Mucosa of descending colon (tissue), 3 donors: ENCODE measurements around the gene KIF3C. TPM values are rescaled to one million over a fixed set of nuclear protein-coding genes. Genes with fewer than 3 reads are reported as not detected.

Experiments
- ATAC-seq: fragments of 200-7000 bp; cut with Tn5 transposase; one replicate; pipeline ENCODE4 v1.9.1; 2020; ENCODE audit warnings: mild to moderate bottlenecking, moderate library complexity
- DNase-seq, 3 donors: peaks; one replicate each; pipeline ENCODE4 v3.0.0-alpha.2; 2020
- H3K36me3 ChIP-seq: fragments of 200-600 bp; one replicate; pipeline ENCODE4 v1.8.0; 2021; ENCODE audit warnings: low read depth, mild to moderate bottlenecking
- H3K4me1 ChIP-seq: fragments of 200-600 bp; one replicate; pipeline ENCODE4 v1.8.0; 2021; ENCODE audit warnings: low read depth, mild to moderate bottlenecking
- H3K4me3 ChIP-seq: fragments of 200-600 bp; one replicate; pipeline ENCODE4 v1.8.0; 2021; ENCODE audit warnings: mild to moderate bottlenecking
- H3K9me3 ChIP-seq: fragments of 200-600 bp; one replicate; pipeline ENCODE4 v1.8.0; 2021; ENCODE audit warnings: mild to moderate bottlenecking
- intact Hi-C, 2 donors: fragments of 100-400 bp; cut with DNase I in 1 of 2; cut with micrococcal nuclease in 1 of 2; formaldehyde crosslinking; loops; one replicate each; pipeline versions ENCODE4 v1.11.0 to v1.11.1; 2022; cut with DNase I, micrococcal nuclease
- total RNA-seq, 3 donors: library from RNA; stranded (reverse); fragmentation: NEBNext Ultra II Directional in 2 of 3; extraction: Animal tissue kit (Norgen Biotek cat#: 25700) in 2 of 3; gene quantifications; one replicate each; pipeline versions ENCODE4 v1.2.1 to v1.2.4, GENCODE V29; 2021 to 2023
- TF ChIP-seq, protein P1 (sequence below): fragments of 200-600 bp; IDR thresholded peaks from one replicate; pipeline ENCODE4 v1.8.0; 2022; ENCODE audit warnings: antibody characterized with exemption, mild to moderate bottlenecking
- donor health status: DM: no; HTN: no; CAD: no; lungs with moderate emphysema.
- donor health status: DM: no; HTN: no; CAD: no.
- donor health status: DM: no; HTN: yes; CAD: no.

KIF3C gene
- total RNA-seq, 3 donors from 2014 or later: 1.7 to 14.9 (median 3.3) TPM

GRCh38 chr2:25980076-25980887, 2.0 kb downstream of the KIF3C start:
- no peak for DNase-seq
- intact Hi-C loops: no loop called here
- peaks cover 6% of the 10 kb centered on the region for H3K4me1 ChIP-seq

DNA sequence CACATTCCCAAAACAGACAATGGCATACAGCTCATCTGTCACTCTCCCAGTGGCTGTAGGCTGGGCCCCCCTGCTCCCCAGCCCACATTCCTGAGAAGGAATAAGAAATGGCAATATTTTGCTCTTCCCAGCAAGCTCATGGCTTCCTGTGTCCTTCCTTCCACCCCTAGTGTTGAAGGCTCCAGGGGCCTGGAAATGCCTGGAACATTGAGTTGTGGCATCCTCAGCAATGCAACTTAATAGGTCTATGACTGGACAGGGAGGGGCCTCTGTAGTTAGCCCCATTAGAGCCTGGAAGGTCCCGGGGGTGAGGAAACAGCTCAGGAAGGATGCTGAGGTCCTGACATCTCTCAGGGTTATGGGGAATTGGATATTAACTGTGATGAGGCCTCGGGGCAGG, 3.3 kb downstream of the KIF3C start:
- ATAC-seq: no peak
- peaks cover 6% of the 10 kb centered on the region for H3K4me1 ChIP-seq
- H3K36me3 ChIP-seq: no peaks in the 10 kb centered on the region
- TF ChIP-seq, protein P1, sequence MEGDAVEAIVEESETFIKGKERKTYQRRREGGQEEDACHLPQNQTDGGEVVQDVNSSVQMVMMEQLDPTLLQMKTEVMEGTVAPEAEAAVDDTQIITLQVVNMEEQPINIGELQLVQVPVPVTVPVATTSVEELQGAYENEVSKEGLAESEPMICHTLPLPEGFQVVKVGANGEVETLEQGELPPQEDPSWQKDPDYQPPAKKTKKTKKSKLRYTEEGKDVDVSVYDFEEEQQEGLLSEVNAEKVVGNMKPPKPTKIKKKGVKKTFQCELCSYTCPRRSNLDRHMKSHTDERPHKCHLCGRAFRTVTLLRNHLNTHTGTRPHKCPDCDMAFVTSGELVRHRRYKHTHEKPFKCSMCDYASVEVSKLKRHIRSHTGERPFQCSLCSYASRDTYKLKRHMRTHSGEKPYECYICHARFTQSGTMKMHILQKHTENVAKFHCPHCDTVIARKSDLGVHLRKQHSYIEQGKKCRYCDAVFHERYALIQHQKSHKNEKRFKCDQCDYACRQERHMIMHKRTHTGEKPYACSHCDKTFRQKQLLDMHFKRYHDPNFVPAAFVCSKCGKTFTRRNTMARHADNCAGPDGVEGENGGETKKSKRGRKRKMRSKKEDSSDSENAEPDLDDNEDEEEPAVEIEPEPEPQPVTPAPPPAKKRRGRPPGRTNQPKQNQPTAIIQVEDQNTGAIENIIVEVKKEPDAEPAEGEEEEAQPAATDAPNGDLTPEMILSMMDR: no peak
- no peaks in the 10 kb centered on the region for H3K9me3 ChIP-seq
- intact Hi-C loops: no loop called here
- H3K4me3 ChIP-seq: no peak overlapping the region
- DNase-seq: no peak

More at GRCh38 chr2:25980076-25980887, 2.0 kb downstream of the KIF3C start:
- no peak for ATAC-seq
- no peaks in the 10 kb centered on the region for H3K9me3 ChIP-seq
- no peaks in the 10 kb centered on the region for H3K36me3 ChIP-seq
- H3K4me3 ChIP-seq: no peak overlapping the region
- TF ChIP-seq, protein P1: no peak

DNA sequence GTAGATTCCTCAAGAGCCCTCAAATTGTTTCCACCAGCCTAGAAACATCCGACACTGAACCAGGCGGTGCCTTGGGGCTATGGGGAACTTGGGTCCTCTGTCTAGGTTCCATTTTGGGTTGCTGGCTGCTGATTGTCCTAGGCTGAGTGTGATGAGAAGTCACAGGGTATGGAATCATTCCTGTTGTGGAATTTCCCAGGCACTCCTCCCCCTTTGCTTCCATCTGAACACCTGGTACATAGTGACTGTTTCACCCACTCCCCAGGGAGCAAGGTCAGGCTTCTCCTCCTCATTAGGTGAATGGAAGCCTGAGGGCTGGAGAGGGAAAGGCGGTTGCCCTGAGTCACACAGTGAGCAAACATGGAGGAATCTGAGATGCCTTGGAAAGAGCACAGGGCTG, 4.5 kb downstream of the KIF3C start:
- ATAC-seq: no peak
- intact Hi-C loops: no loop called here
- TF ChIP-seq, protein P1: no peak
- H3K36me3 ChIP-seq: no peaks in the 10 kb centered on the region
- no peaks in the 10 kb centered on the region for H3K9me3 ChIP-seq
- H3K4me1 ChIP-seq: peaks cover 6% of the 10 kb centered on the region
- no peak overlapping the region for H3K4me3 ChIP-seq
- no peak for DNase-seq

DNA sequence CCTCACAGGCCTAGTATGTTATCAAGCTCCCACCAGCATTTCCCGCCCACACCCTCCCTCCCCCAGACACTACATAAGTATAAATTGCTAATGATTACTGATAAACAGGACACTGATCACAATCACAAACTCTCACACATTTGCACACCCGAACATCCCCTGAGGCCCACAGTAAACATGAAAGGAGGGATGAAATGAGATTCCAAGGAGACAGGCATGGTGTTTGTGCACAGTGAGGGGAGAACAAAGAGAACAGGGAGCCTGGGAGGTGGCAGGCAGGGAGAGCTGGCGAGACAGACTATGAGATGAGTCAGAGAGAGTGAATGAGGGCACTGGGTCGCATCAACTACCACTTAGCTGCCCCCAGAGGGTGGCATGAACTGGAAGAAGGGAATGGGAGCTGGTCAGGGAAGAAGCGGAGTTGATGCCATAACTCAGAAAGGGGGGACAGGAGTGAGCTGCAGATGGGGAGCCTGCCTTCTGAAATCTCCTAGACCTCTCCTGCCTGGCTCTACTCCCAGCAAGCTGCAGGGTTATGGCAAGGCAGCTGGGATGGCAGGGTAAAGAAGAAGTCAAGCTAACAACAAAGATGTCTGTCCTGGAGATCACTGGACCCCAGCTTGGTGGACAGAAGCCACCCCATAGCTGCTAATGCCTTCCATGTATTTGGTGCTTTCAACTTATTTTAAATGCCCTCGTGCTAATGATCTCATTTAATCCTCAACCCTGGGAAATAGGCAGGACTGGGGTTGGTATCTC, 5.1 kb downstream of the KIF3C start:
- TF ChIP-seq, protein P1: no peak
- peaks cover 6% of the 10 kb centered on the region for H3K4me1 ChIP-seq

DNA sequence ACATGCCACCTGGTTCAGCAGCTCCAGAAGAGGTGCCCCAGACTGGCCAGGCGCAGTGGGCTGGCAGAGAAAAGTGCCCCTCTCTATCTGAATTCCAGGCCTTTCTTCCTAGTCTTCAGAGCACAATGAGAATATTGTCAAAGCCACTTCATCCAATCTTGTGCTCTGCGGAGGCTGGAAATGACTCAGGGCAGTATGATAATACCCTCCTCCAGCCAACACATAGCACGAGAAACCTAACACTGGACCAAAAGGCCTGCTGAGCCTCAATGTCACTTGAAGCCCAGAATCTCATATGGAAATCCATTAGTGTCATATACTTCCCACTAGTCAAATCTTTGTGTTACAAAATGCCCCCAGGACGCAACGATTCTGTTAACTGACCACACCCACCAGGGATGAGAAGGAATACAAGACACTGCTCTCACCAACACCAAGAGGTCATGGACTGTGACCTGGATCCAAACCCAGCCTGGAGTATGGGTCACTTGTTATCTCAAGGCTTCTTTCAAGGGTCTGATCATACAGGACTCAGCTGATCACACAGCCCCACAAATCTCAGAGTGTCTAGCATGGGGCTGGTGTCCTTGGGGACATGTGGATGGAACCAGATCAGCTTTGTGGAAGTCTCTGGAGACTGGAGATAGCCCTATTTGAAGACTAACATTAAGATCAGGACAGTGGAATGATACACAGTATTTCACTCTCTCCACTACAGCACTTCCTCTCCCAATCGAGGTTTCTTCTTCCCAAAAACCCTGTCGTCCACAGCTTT, 10.1 kb downstream of the KIF3C start:
- TF ChIP-seq, protein P1: no peak
- Histone ChIP-seq H3K9me3 (no peaks in the 10 kb centered on the region), H3K36me3 (no peaks in the 10 kb centered on the region), H3K4me3 (no peak overlapping the region), H3K4me1 (no peaks in the 10 kb centered on the region)
- intact Hi-C loops: no loop called here
- no peak for ATAC-seq
- DNase-seq: no peak

More for the DNA sequence above, 5.1 kb downstream of the KIF3C start:
- Histone ChIP-seq H3K9me3 (no peaks in the 10 kb centered on the region), H3K36me3 (no peaks in the 10 kb centered on the region), H3K4me3 (no peak overlapping the region)
- intact Hi-C loops: no loop called here
- DNase-seq (no peak), ATAC-seq (no peak)
